Stimulated activated naive B cell treated with anti-CD40 and anti-IgM and Interleukin-4, amounts not matched to agents 10 μg/mL and 1 μg/mL and 100 μg/mL, for 72 hours (primary cell): ENCODE measurements around the gene NAE1.
"Not testable (repeated sequence)": the region's sequence is repeated elsewhere in the genome, so short reads cannot be mapped to it uniquely, and the experiment has no call there.

Source experiments
- ATAC-seq, 2 donors: fragments of 150-1000 bp; cut with Tn5 transposase; replicated peaks; 2 replicates each; pipeline ENCODE4 v1.10.0; 2021; ENCODE audit warnings: moderate library complexity in 1 of 2
- DNase-seq: peaks from one replicate; pipeline ENCODE4 v3.0.0; 2021
- H3K27ac Mint-ChIP-seq: one replicate; pipeline ENCODE4 v1.8.0; 2022; ENCODE audit warnings: mild to moderate bottlenecking, mixed read lengths
- H3K27me3 Mint-ChIP-seq, 2 donors: one replicate each; pipeline ENCODE4 v1.8.0; 2022; ENCODE audit warnings: mixed read lengths in 2 of 2
- H3K36me3 Mint-ChIP-seq, 2 donors: one replicate each; pipeline ENCODE4 v1.8.0; 2022; ENCODE audit warnings: mixed read lengths in 2 of 2, mild to moderate bottlenecking in 1 of 2
- H3K4me1 Mint-ChIP-seq, 2 donors: one replicate each; pipeline ENCODE4 v1.8.0; 2022; ENCODE audit warnings: mixed read lengths in 2 of 2, mild to moderate bottlenecking in 1 of 2
- H3K4me3 Mint-ChIP-seq, 2 donors: one replicate each; pipeline ENCODE4 v1.8.0; 2022; ENCODE audit warnings: mild to moderate bottlenecking in 2 of 2, mixed read lengths in 2 of 2, moderate library complexity in 1 of 2
- H3K9me3 Mint-ChIP-seq, 2 donors: one replicate each; pipeline ENCODE4 v1.8.0; 2022; ENCODE audit warnings: mixed read lengths in 2 of 2, mild to moderate bottlenecking in 1 of 2

The NAE1 gene

GRCh38 chr16:66809765-66810164 lies 21.0 kb downstream of the NAE1 start:
- H3K27ac Mint-ChIP-seq: no peak overlapping the region
- H3K4me1 Mint-ChIP-seq: no peaks in the 10 kb centered on the region
- no peaks in the 10 kb centered on the region for H3K9me3 Mint-ChIP-seq
- peaks cover 24 to 46% of the 10 kb centered on the region in 2 donors for H3K36me3 Mint-ChIP-seq
- DNase-seq (no peak), ATAC-seq (no peak)
- H3K27me3 Mint-ChIP-seq: no peaks in the 10 kb centered on the region
- no peak overlapping the region for H3K4me3 Mint-ChIP-seq

DNA sequence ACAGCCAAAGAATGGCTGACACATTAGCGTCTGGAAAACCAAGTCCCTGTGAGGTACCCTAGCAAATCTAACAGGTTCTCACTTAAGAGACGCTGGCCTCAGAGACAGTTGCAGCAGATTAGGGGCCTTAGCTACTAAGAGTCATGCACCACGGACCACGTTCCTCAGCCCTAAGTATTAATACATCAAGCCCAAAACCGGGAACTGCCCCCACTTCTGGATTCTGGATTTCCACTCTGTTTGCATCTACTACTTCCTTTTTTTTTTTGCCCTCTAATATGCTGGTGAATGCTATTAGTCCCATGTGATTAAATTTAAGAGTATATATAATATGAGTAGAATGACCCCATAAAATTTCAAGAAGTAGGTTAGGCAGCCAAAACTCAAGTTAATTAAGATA lies 28.6 kb downstream of the NAE1 start:
- no peak overlapping the region for H3K4me3 Mint-ChIP-seq
- DNase-seq (no peak), ATAC-seq (no peak)
- H3K36me3 Mint-ChIP-seq: peaks cover 34 to 36% of the 10 kb centered on the region in 2 donors
- H3K9me3 Mint-ChIP-seq: no peaks in the 10 kb centered on the region
- no peak overlapping the region for H3K27ac Mint-ChIP-seq
- no peaks in the 10 kb centered on the region for H3K4me1 Mint-ChIP-seq
- H3K27me3 Mint-ChIP-seq: no peaks in the 10 kb centered on the region

- Mint-ChIP-seq H3K36me3 (peaks cover 32 to 34% of the 10 kb centered on the region in 2 donors), H3K27me3 (no peaks in the 10 kb centered on the region), H3K4me3 (no peak within 1 kb of the TSS), H3K27ac (peak within 1 kb of the TSS; percentile 47), H3K4me1 (no peaks in the 10 kb centered on the region), H3K9me3 (no peaks in the 10 kb centered on the region)
- no peak for ATAC-seq
- no peak for DNase-seq
Observed at GRCh38 chr16:66801320-66802105, 29.3 kb downstream of the NAE1 start, which contains the start of gene TERB1. TERB1 (minus strand) TSS chr16:66801584; CDS start chr16:66796798, 4,786 bp downstream.

- H3K27ac Mint-ChIP-seq: no peak overlapping the region
- H3K36me3 Mint-ChIP-seq: peaks cover 32 to 33% of the 10 kb centered on the region in 2 donors
- DNase-seq: no peak
- no peak for ATAC-seq
- no peaks in the 10 kb centered on the region for H3K9me3 Mint-ChIP-seq
- no peaks in the 10 kb centered on the region for H3K27me3 Mint-ChIP-seq
- H3K4me1 Mint-ChIP-seq: no peaks in the 10 kb centered on the region
- no peak overlapping the region for H3K4me3 Mint-ChIP-seq
Observed at GRCh38 chr16:66800856-66801255, 29.9 kb downstream of the NAE1 start.

- H3K27ac Mint-ChIP-seq: no peak overlapping the region
- ATAC-seq: no peak
- H3K9me3 Mint-ChIP-seq: no peaks in the 10 kb centered on the region
- no peaks in the 10 kb centered on the region for H3K4me1 Mint-ChIP-seq
- no peak overlapping the region for H3K4me3 Mint-ChIP-seq
- no peak for DNase-seq
- peaks cover 10 to 13% of the 10 kb centered on the region in 2 donors for H3K36me3 Mint-ChIP-seq
- H3K27me3 Mint-ChIP-seq: no peaks in the 10 kb centered on the region
Observed at GRCh38 chr16:66798161-66798560, 32.6 kb downstream of the NAE1 start.

- not testable (repeated sequence) for H3K27ac Mint-ChIP-seq
Observed at GRCh38 chr16:66793984-66794383, 36.8 kb downstream of the NAE1 start.

GRCh38 chr16:66790130-66790733 lies 40.5 kb downstream of the NAE1 start:
- Mint-ChIP-seq H3K4me3 (no peak overlapping the region), H3K9me3 (no peaks in the 10 kb centered on the region), H3K4me1 (no peaks in the 10 kb centered on the region), H3K27me3 (peaks cover 0 to 6% of the 10 kb centered on the region in 2 donors), H3K27ac (no peak overlapping the region), H3K36me3 (no peaks in the 10 kb centered on the region)
- no peak for ATAC-seq
- DNase-seq: no peak

More at GRCh38 chr16:66793984-66794383, 36.8 kb downstream of the NAE1 start:
- H3K4me3 Mint-ChIP-seq, ATAC-seq, DNase-seq, H3K4me1 Mint-ChIP-seq, H3K36me3 Mint-ChIP-seq, H3K9me3 Mint-ChIP-seq, H3K27me3 Mint-ChIP-seq: not testable (repeated sequence)

DNA sequence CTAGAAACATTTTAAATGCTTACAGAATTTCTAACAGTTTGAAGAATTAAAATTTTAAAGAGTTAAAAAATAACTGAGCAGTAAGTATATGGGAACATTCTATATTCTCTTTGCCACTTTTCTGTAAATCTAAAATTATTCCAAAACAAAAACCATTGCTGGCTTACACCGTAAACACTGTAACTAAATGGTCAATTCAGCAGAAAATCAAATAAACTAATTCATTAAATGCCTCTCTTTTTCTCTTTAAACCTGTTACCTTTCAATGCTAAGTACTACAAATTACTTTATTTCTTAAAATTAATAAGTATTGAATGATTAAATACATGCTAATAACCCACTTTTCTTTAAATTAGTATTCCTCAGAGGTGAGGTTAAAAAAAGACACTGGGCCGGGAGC lies 43.3 kb downstream of the NAE1 start:
- Mint-ChIP-seq H3K9me3 (no peaks in the 10 kb centered on the region), H3K27ac (no peak overlapping the region), H3K36me3 (no peaks in the 10 kb centered on the region), H3K4me1 (no peaks in the 10 kb centered on the region), H3K4me3 (no peak overlapping the region), H3K27me3 (peaks cover 0 to 6% of the 10 kb centered on the region in 2 donors)
- DNase-seq: no peak
- no peak for ATAC-seq

DNA sequence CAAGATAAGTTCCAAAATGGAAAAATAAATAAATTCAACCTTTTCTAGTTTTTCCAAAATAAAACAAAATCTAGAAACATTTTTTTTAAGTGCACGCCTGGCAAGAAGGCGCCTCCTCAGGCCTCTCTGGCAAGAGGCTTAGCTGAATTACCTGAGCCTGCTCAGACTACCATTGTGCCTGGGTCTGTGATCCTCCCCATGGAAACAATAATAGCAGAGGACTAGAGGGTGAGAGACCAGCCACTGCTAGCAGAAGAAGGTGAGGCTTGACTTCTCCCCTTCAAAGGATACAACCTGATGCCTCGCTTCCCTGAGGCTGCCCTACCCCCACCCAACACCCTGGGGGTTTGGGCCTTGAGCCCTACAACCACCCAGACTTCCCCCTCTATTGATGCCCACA lies 44.2 kb downstream of the NAE1 start:
- Mint-ChIP-seq H3K4me3 (no peak overlapping the region), H3K36me3 (no peaks in the 10 kb centered on the region), H3K9me3 (no peaks in the 10 kb centered on the region), H3K4me1 (no peaks in the 10 kb centered on the region), H3K27ac (no peak overlapping the region), H3K27me3 (peaks cover 0 to 6% of the 10 kb centered on the region in 2 donors)
- ATAC-seq: no peak
- DNase-seq: no peak

- DNase-seq (no peak), ATAC-seq (no peak)
- H3K27me3 Mint-ChIP-seq: no peaks in the 10 kb centered on the region
- H3K27ac Mint-ChIP-seq: no peak overlapping the region
- H3K36me3 Mint-ChIP-seq: peaks cover 2 to 6% of the 10 kb centered on the region in 2 donors
- peaks cover 0 to 5% of the 10 kb centered on the region in 2 donors for H3K9me3 Mint-ChIP-seq
- H3K4me1 Mint-ChIP-seq: no peaks in the 10 kb centered on the region
- no peak overlapping the region for H3K4me3 Mint-ChIP-seq
Observed at GRCh38 chr16:66776457-66776856, 54.3 kb downstream of the NAE1 start.

DNA sequence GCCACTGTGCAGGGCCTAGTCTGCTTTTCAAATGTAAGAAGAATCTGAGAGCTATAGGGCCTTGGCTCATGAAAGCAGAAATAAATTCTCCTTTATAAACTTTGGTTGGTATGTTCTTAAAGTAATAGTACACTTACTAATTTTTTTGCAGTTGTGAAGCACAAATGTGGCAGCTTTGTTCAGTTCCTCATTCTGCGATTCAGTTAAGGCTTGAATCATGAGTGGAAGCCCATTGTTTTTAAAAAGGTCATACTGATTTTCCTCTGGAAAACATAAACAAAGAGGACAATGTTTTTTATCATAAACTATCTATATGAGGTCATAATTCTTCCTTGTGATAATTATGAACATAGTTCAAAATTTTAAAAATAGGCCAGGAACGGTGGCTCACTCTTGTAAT lies 55.8 kb downstream of the NAE1 start:
- Mint-ChIP-seq H3K9me3 (peaks cover 0 to 5% of the 10 kb centered on the region in 2 donors), H3K27me3 (no peaks in the 10 kb centered on the region), H3K36me3 (peaks cover 2 to 6% of the 10 kb centered on the region in 2 donors), H3K4me1 (no peaks in the 10 kb centered on the region), H3K4me3 (no peak overlapping the region), H3K27ac (no peak overlapping the region)
- DNase-seq: no peak
- ATAC-seq: no peak

GRCh38 chr16:66758086-66758485 lies 72.7 kb downstream of the NAE1 start:
- no peaks in the 10 kb centered on the region for H3K4me1 Mint-ChIP-seq
- peaks cover 1 to 2% of the 10 kb centered on the region in 2 donors for H3K27me3 Mint-ChIP-seq
- H3K36me3 Mint-ChIP-seq: no peaks in the 10 kb centered on the region
- H3K4me3 Mint-ChIP-seq: no peak overlapping the region
- ATAC-seq (no peak), DNase-seq (no peak)
- no peak overlapping the region for H3K27ac Mint-ChIP-seq
- H3K9me3 Mint-ChIP-seq: no peaks in the 10 kb centered on the region

- Mint-ChIP-seq H3K27ac (no peak overlapping the region), H3K4me1 (peaks cover 13 to 21% of the 10 kb centered on the region in 2 donors), H3K27me3 (peaks cover 12 to 13% of the 10 kb centered on the region in 2 donors), H3K4me3 (no peak overlapping the region), H3K36me3 (peaks cover 0 to 3% of the 10 kb centered on the region in 2 donors), H3K9me3 (no peaks in the 10 kb centered on the region)
- ATAC-seq (no peak), DNase-seq (no peak)
Observed at GRCh38 chr16:66754819-66755218, 76.0 kb downstream of the NAE1 start.

DNA sequence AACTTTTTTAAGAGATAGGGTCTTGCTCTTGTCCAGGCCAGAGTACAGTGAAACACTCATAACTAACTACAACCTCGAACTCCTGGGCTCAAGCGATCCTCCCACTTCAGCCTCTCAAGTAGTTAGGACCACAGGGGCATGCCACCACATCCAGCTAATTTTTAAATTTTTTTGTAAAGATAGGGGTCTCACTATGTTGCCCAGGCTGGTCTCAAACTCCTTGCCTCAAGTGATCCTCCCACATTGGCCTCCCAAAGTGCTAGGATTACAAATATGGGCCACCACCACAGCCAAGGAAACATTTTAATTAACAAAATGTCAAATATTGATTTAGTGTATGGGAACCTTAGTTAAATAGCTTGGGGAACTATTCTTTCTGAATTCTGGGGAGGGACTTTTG lies 76.6 kb downstream of the NAE1 start:
- no peaks in the 10 kb centered on the region for H3K9me3 Mint-ChIP-seq
- ATAC-seq (no peak), DNase-seq (no peak)
- no peak overlapping the region for H3K27ac Mint-ChIP-seq
- H3K36me3 Mint-ChIP-seq: peaks cover 3 to 6% of the 10 kb centered on the region in 2 donors
- no peak overlapping the region for H3K4me3 Mint-ChIP-seq
- peaks cover 15 to 27% of the 10 kb centered on the region in 2 donors for H3K4me1 Mint-ChIP-seq
- H3K27me3 Mint-ChIP-seq: peaks cover 12 to 13% of the 10 kb centered on the region in 2 donors

DNA sequence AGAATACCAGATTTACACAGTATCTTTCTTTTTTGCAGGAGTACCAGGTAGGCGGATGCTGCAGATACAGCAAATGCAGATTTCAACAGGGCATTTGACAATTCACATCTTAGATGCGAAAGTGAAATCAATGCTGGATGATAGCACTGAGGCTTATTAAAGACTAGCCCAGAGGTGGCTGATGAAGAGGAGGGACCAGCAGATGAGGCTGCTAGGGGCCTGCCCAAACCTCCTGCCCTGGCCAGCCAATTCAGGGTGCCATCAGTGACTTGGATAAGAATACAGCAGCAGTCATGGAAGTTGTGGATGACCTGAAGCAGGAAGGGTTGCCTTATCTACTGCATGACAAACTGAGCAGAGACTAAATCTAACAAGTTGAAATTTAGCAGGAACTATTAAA lies 77.8 kb downstream of the NAE1 start:
- H3K36me3 Mint-ChIP-seq: peaks cover 6 to 14% of the 10 kb centered on the region in 2 donors
- DNase-seq (no peak), ATAC-seq (no peak)
- peaks cover 12 to 13% of the 10 kb centered on the region in 2 donors for H3K27me3 Mint-ChIP-seq
- no peak overlapping the region for H3K27ac Mint-ChIP-seq
- no peak overlapping the region for H3K4me3 Mint-ChIP-seq
- H3K4me1 Mint-ChIP-seq: peaks cover 15 to 36% of the 10 kb centered on the region in 2 donors
- H3K9me3 Mint-ChIP-seq: no peaks in the 10 kb centered on the region
